Natural killer cell (primary cell): Measurements from ENCODE around the gene LRRC8C. TPM values are rescaled to one million over a fixed set of nuclear protein-coding genes. Genes with fewer than 3 reads are reported as not detected.

Source experiments
- ATAC-seq, 3 donors: fragments of 150-1000 bp in 2 of 3; fragments of 200-7000 bp in 1 of 3; cut with Tn5 transposase; 1 replicate in 1 of 3; 2 replicates in 2 of 3; pipeline ENCODE4 v1.10.0; 2021; ENCODE audit warnings: mild to moderate bottlenecking in 2 of 3, moderate library complexity in 2 of 3
- DNase-seq, 2 donors: peaks; one replicate each; pipeline versions ENCODE4 v3.0.0 to v3.0.0-alpha.2; 2013 to 2021; ENCODE audit warnings: mixed read lengths in 1 of 2
- H3K27ac ChIP-seq: one replicate; pipeline ENCODE4 v1.5.1; 2013; ENCODE audit warnings: mild to moderate bottlenecking, low read length
- H3K27me3 ChIP-seq: one replicate; pipeline ENCODE4 v1.6.1; 2013; ENCODE audit warnings: low read length; ENCODE audit not compliant: control insufficient read depth, insufficient read depth
- H3K36me3 ChIP-seq: one replicate; pipeline ENCODE4 v1.6.1; 2013; ENCODE audit warnings: low read length; ENCODE audit not compliant: control insufficient read depth, insufficient read depth
- H3K4me1 ChIP-seq: one replicate; pipeline ENCODE4 v1.6.1; 2013; ENCODE audit warnings: low read length; ENCODE audit not compliant: control insufficient read depth, insufficient read depth
- H3K4me3 ChIP-seq: one replicate; pipeline ENCODE4 v1.5.1; 2013; ENCODE audit warnings: low read length
- H3K9me3 ChIP-seq: one replicate; pipeline ENCODE4 v1.6.1; 2013; ENCODE audit warnings: low read length; ENCODE audit not compliant: control insufficient read depth, insufficient read depth
- H3K27ac Mint-ChIP-seq, 2 donors: one replicate each; pipeline ENCODE4 v1.8.0; 2022; ENCODE audit warnings: mild to moderate bottlenecking in 2 of 2, mixed read lengths in 2 of 2, moderate library complexity in 1 of 2
- H3K27me3 Mint-ChIP-seq, 2 donors: one replicate each; pipeline ENCODE4 v1.8.0; 2022; ENCODE audit warnings: low read depth in 2 of 2, mixed read lengths in 2 of 2
- H3K36me3 Mint-ChIP-seq: one replicate; pipeline ENCODE4 v1.8.0; 2022; ENCODE audit warnings: mixed read lengths
- H3K4me1 Mint-ChIP-seq, 2 donors: one replicate each; pipeline ENCODE4 v1.8.0; 2022; ENCODE audit warnings: mixed read lengths in 2 of 2
- H3K4me3 Mint-ChIP-seq: one replicate; pipeline ENCODE4 v1.8.0; 2022; ENCODE audit warnings: mild to moderate bottlenecking, moderate library complexity, mixed read lengths
- H3K9me3 Mint-ChIP-seq, 2 donors: one replicate each; pipeline ENCODE4 v1.8.0; 2022; ENCODE audit warnings: mixed read lengths in 2 of 2
- CTCF ChIP-seq: fragments of 200-600 bp; IDR thresholded peaks from one replicate; pipeline ENCODE4 v1.8.0; 2022; ENCODE audit warnings: antibody characterized with exemption
- WGBS: methylation state at CpG from one replicate; pipeline ENCODE4 v1.1.7; 2013; ENCODE audit warnings: missing lambda C conversion rate; ENCODE audit not compliant: insufficient coverage; 5-methylcytosine and 5-hydroxymethylcytosine counted together
- intact Hi-C: fragments of 100-400 bp; cut with micrococcal nuclease; formaldehyde crosslinking; loops from one replicate; pipeline ENCODE4 v1.14.2; 2022
- total RNA-seq, 4 donors: library from RNA; stranded (reverse); fragments of 120-200 nt in 1 of 4; gene quantifications; one replicate each; pipeline versions ENCODE4 v1.2.3 to v1.2.4, GENCODE V29; 2013 to 2022

The LRRC8C gene
- total RNA-seq, 3 donors from 2014 or later (not counting 1 experiment from before 2014, with no cell fraction given): 7.6 to 19.1 (median 15.1) TPM

GRCh38 chr1:89757532-89757931 lies 124.6 kb downstream of the LRRC8C start:
- DNase-seq (peak in 1 of 2 donors; percentile 63), ATAC-seq (peak; percentile 68 to 79 (median 79))
- H3K4me1 Mint-ChIP-seq: peaks cover 41 to 51% of the 10 kb centered on the region in 2 donors

GRCh38 chr1:89758156-89758555 lies 125.2 kb downstream of the LRRC8C start:
- no peaks in the 10 kb centered on the region for H3K36me3 ChIP-seq
- H3K27ac ChIP-seq: no peak overlapping the region
- peaks cover 0 to 2% of the 10 kb centered on the region in 2 donors for H3K27me3 Mint-ChIP-seq
- peaks cover 27% of the 10 kb centered on the region for H3K4me1 ChIP-seq
- H3K27ac Mint-ChIP-seq: peak overlapping the region; percentile 50 to 89
- H3K4me3 ChIP-seq: no peak overlapping the region
- peaks cover 41 to 52% of the 10 kb centered on the region in 2 donors for H3K4me1 Mint-ChIP-seq
- H3K36me3 Mint-ChIP-seq: no peaks in the 10 kb centered on the region
- DNase-seq (no peak), ATAC-seq (no peak)
- no peaks in the 10 kb centered on the region for H3K9me3 ChIP-seq
- peak overlapping the region; percentile 70 for H3K4me3 Mint-ChIP-seq
- 88% methylated on average over 2 of the region's 2 CpGs for WGBS
- intact Hi-C loops: no loop called here
- H3K27me3 ChIP-seq: no peaks in the 10 kb centered on the region
- no peak for TF ChIP-seq CTCF
- H3K9me3 Mint-ChIP-seq: no peaks in the 10 kb centered on the region

More at GRCh38 chr1:89757532-89757931, 124.6 kb downstream of the LRRC8C start:
- Mint-ChIP-seq H3K9me3 (no peaks in the 10 kb centered on the region), H3K27me3 (peaks cover 0 to 2% of the 10 kb centered on the region in 2 donors), H3K4me3 (peak overlapping the region; percentile 70), H3K36me3 (no peaks in the 10 kb centered on the region), H3K27ac (peak overlapping the region; percentile 50 to 89)
- no peaks in the 10 kb centered on the region for H3K36me3 ChIP-seq
- H3K27me3 ChIP-seq: no peaks in the 10 kb centered on the region
- no peak for TF ChIP-seq CTCF
- H3K4me1 ChIP-seq: peaks cover 22% of the 10 kb centered on the region
- intact Hi-C loops: no loop called here
- H3K4me3 ChIP-seq: no peak overlapping the region
- WGBS: 27% methylated on average over 4 of the region's 5 CpGs
- H3K27ac ChIP-seq: no peak overlapping the region
- H3K9me3 ChIP-seq: no peaks in the 10 kb centered on the region

GRCh38 chr1:89759036-89759435 lies 126.1 kb downstream of the LRRC8C start:
- peaks cover 0 to 4% of the 10 kb centered on the region in 2 donors for H3K27me3 Mint-ChIP-seq
- Histone ChIP-seq H3K4me3 (no peak overlapping the region), H3K9me3 (no peaks in the 10 kb centered on the region), H3K27ac (no peak overlapping the region), H3K27me3 (no peaks in the 10 kb centered on the region), H3K36me3 (no peaks in the 10 kb centered on the region), H3K4me1 (peaks cover 31% of the 10 kb centered on the region)
- DNase-seq (no peak), ATAC-seq (no peak)
- H3K4me1 Mint-ChIP-seq: peaks cover 48 to 59% of the 10 kb centered on the region in 2 donors
- WGBS: 96% methylated on average over 2 of the region's 2 CpGs
- no peak for TF ChIP-seq CTCF
- H3K9me3 Mint-ChIP-seq: no peaks in the 10 kb centered on the region
- no peak overlapping the region for H3K4me3 Mint-ChIP-seq
- H3K36me3 Mint-ChIP-seq: no peaks in the 10 kb centered on the region
- intact Hi-C loops: no loop called here
- no peak overlapping the region for H3K27ac Mint-ChIP-seq

- Histone ChIP-seq H3K36me3 (no peaks in the 10 kb centered on the region), H3K4me1 (peaks cover 31% of the 10 kb centered on the region), H3K27me3 (no peaks in the 10 kb centered on the region), H3K27ac (no peak overlapping the region), H3K4me3 (no peak overlapping the region), H3K9me3 (no peaks in the 10 kb centered on the region)
- intact Hi-C loops: loop anchor here (5.0 kb wide), 2 partner anchors 38 to 143 kb away; no protein-coding TSS in a partner anchor
- no peak for DNase-seq
- Mint-ChIP-seq H3K4me3 (no peak overlapping the region), H3K9me3 (no peaks in the 10 kb centered on the region), H3K4me1 (peaks cover 44 to 55% of the 10 kb centered on the region in 2 donors), H3K27ac (no peak overlapping the region), H3K36me3 (no peaks in the 10 kb centered on the region), H3K27me3 (peaks cover under 1 to 9% of the 10 kb centered on the region in 2 donors)
- no peak for TF ChIP-seq CTCF
- no peak for ATAC-seq
- 97% methylated on average over 2 of the region's 3 CpGs for WGBS
Observed at GRCh38 chr1:89760496-89760895, 127.6 kb downstream of the LRRC8C start.
